Stimulated activated naive CD8-positive, alpha-beta T cell treated with anti-CD3 and anti-CD28 coated beads, Interleukin-15, Interleukin-2, amounts not matched to agents 100 U/mL and 50 U/mL, for 24 hours (primary cell): Measurements from ENCODE around the gene SLX1A.
"Not testable (repeated sequence)": the region's sequence is repeated elsewhere in the genome, so short reads cannot be mapped to it uniquely, and the experiment has no call there.

ENCODE experiments used
- ATAC-seq: fragments of 150-1000 bp; cut with Tn5 transposase; one replicate; pipeline ENCODE4 v1.10.0; 2021
- DNase-seq: peaks from one replicate; pipeline ENCODE4 v3.0.0; 2021

Gene SLX1A

GRCh38 chr16:30193615-30194014, at the start of gene SLX1A, which contains the start of gene BOLA2B:
Gene SLX1A (plus strand): TSS chr16:30193875. CDS start chr16:30194085, 210 bp downstream.
Gene BOLA2B (minus strand): TSS chr16:30193666. CDS start chr16:30193595, 71 bp downstream.
- peak; percentile 90 for ATAC-seq

GRCh38 chr16:30144017-30144416, 49.7 kb upstream of the SLX1A start:
- no peak for ATAC-seq
- DNase-seq = no peak

More at GRCh38 chr16:30193615-30194014, at the start of gene SLX1A, which contains the start of gene BOLA2B:
- not testable (repeated sequence) for DNase-seq

GRCh38 chr16:30144917-30145316, 48.8 kb upstream of the SLX1A start:
- no peak for DNase-seq
- ATAC-seq = no peak

- DNase-seq = no peak
- ATAC-seq = no peak
Measured at GRCh38 chr16:30145657-30146056, 48.0 kb upstream of the SLX1A start.

- ATAC-seq = no peak
- DNase-seq = no peak
Measured at GRCh38 chr16:30147843-30148510, 45.7 kb upstream of the SLX1A start.

GRCh38 chr16:30149250-30149930, 44.3 kb upstream of the SLX1A start:
- DNase-seq (no peak), ATAC-seq (no peak)

- no peak for ATAC-seq
Measured at GRCh38 chr16:30151091-30151490, 42.6 kb upstream of the SLX1A start.

GRCh38 chr16:30152517-30152916, 41.2 kb upstream of the SLX1A start:
- DNase-seq (no peak), ATAC-seq (no peak)

More at GRCh38 chr16:30151091-30151490, 42.6 kb upstream of the SLX1A start:
- no peak for DNase-seq

- ATAC-seq (no peak), DNase-seq (no peak)
Measured at GRCh38 chr16:30155188-30155587, 38.5 kb upstream of the SLX1A start.

GRCh38 chr16:30157214-30157613, 36.5 kb upstream of the SLX1A start:
- no peak for ATAC-seq
- no peak for DNase-seq

GRCh38 chr16:30163538-30163937, 30.1 kb upstream of the SLX1A start:
- DNase-seq = no peak
- no peak for ATAC-seq

- ATAC-seq (peak; percentile 65), DNase-seq (no peak)
Measured at GRCh38 chr16:30166202-30166902, 27.3 kb upstream of the SLX1A start.

GRCh38 chr16:30168746-30169145, 24.9 kb upstream of the SLX1A start:
- not testable (repeated sequence) for ATAC-seq

GRCh38 chr16:30169416-30169815, 24.3 kb upstream of the SLX1A start:
- ATAC-seq, DNase-seq: not testable (repeated sequence)

More at GRCh38 chr16:30168746-30169145, 24.9 kb upstream of the SLX1A start:
- not testable (repeated sequence) for DNase-seq

- not testable (repeated sequence) for ATAC-seq, DNase-seq
Measured at GRCh38 chr16:30170145-30170544, 23.5 kb upstream of the SLX1A start.

- ATAC-seq (no peak), DNase-seq (no peak)
Measured at GRCh38 chr16:30173054-30173453, 20.6 kb upstream of the SLX1A start.

- DNase-seq, ATAC-seq: not testable (repeated sequence)
Measured at GRCh38 chr16:30176876-30177275, 16.8 kb upstream of the SLX1A start.

- ATAC-seq = no peak
- no peak for DNase-seq
Measured at GRCh38 chr16:30179195-30179594, 14.5 kb upstream of the SLX1A start.

GRCh38 chr16:30179931-30180330, 13.7 kb upstream of the SLX1A start:
- DNase-seq (no peak), ATAC-seq (no peak)

GRCh38 chr16:30180741-30181140, 12.9 kb upstream of the SLX1A start:
- DNase-seq = no peak

GRCh38 chr16:30183233-30184095, 10.2 kb upstream of the SLX1A start, which contains the start of gene CORO1A:
Gene CORO1A (plus strand): TSS chr16:30183602. CDS start chr16:30185210, 1,608 bp downstream.
- ATAC-seq = peak; percentile 59
- DNase-seq = peak; percentile 92

More at GRCh38 chr16:30180741-30181140, 12.9 kb upstream of the SLX1A start:
- ATAC-seq = no peak
